ENCODE measurements around the gene APP.
"Not testable (repeated sequence)": the region's sequence is repeated elsewhere in the genome, so short reads cannot be mapped to it uniquely, and the experiment has no call there.

Gene APP

DNA sequence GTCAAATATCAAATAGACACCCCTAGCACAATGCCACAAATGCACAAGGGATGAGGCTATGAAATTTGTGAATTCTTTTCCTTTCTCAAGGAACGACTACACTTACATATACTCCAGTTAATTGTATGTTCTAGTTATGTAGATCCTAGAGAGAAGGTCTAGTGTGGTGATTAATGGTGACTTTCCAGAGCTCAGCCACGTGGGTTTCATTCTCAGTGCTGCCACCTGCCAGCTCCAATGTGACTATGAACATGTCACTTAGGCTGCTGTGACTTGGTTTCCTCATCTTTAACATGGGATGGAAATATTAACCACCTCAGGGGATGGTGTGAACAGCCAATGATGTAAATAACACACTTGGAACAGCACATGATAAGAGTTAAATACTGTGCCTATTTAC lies 138.3 kb downstream of the APP start:
- Histone ChIP-seq H2AFZ (ENCODE audit: low read depth) (no peak overlapping the region), H3K27me3 (ENCODE audit: insufficient read depth, low read depth) (no peaks in the 10 kb centered on the region), H4K20me1 (ENCODE audit: insufficient read depth) (0 out of 2 replicates have a peak, but pooled peaks cover 4% of the 10 kb centered on the region), H3K36me3 (ENCODE audit: insufficient read depth) (no peaks in the 10 kb centered on the region), H3K4me3 (IDR thresholded peaks at IDR 0.05; ENCODE audit: insufficient read depth, low read depth, low read length) (no peak overlapping the region), H3K4me2 (no peak overlapping the region), H3K27ac (no peak overlapping the region), H3K9ac (no peak overlapping the region), H3K79me2 (ENCODE audit: insufficient read depth, low read depth) (no peaks in the 10 kb centered on the region), H3K4me1 (ENCODE audit: low read depth, poor library complexity, severe bottlenecking) (peaks cover 24% of the 10 kb centered on the region)
- TF ChIP-seq, protein P1, sequence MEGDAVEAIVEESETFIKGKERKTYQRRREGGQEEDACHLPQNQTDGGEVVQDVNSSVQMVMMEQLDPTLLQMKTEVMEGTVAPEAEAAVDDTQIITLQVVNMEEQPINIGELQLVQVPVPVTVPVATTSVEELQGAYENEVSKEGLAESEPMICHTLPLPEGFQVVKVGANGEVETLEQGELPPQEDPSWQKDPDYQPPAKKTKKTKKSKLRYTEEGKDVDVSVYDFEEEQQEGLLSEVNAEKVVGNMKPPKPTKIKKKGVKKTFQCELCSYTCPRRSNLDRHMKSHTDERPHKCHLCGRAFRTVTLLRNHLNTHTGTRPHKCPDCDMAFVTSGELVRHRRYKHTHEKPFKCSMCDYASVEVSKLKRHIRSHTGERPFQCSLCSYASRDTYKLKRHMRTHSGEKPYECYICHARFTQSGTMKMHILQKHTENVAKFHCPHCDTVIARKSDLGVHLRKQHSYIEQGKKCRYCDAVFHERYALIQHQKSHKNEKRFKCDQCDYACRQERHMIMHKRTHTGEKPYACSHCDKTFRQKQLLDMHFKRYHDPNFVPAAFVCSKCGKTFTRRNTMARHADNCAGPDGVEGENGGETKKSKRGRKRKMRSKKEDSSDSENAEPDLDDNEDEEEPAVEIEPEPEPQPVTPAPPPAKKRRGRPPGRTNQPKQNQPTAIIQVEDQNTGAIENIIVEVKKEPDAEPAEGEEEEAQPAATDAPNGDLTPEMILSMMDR (conservative IDR thresholded peaks at IDR 0.05; ENCODE audit: low read depth, low read length): peak; percentile 33

DNA sequence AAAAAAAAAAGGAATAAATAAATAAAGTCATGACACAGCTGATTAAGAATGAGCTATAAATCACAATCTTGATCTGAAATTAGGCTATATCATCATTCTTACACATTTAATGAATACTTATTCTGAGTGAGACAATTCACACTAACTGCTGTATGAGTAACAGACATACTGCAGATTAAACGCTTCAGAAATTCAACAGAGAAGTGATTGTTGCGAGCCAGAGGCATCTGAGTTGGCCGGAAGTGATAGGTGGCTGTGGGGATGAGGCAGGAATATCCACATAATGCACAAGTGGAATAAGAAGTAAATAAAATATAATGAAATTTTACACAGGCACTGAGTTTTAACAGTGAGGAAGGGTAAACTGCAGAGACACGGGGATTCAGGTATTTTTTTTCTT lies 142.4 kb downstream of the APP start:
- Histone ChIP-seq H4K20me1 (ENCODE audit: insufficient read depth) (no peaks in the 10 kb centered on the region; the same call in 1 of the 2 replicates), H3K27me3 (ENCODE audit: insufficient read depth, low read depth) (no peaks in the 10 kb centered on the region), H3K4me3 (IDR thresholded peaks at IDR 0.05; ENCODE audit: insufficient read depth, low read depth, low read length) (no peak overlapping the region), H3K4me2 (no peak overlapping the region), H3K79me2 (ENCODE audit: insufficient read depth, low read depth) (no peaks in the 10 kb centered on the region; the same call in 1 of the 2 replicates), H3K9ac (no peak overlapping the region), H3K36me3 (ENCODE audit: insufficient read depth) (no peaks in the 10 kb centered on the region), H3K4me1 (ENCODE audit: low read depth, poor library complexity, severe bottlenecking) (peaks cover 39% of the 10 kb centered on the region), H3K27ac (no peak overlapping the region), H2AFZ (ENCODE audit: low read depth) (no peak overlapping the region)
- TF ChIP-seq, protein P1 (conservative IDR thresholded peaks at IDR 0.05; ENCODE audit: low read depth, low read length): no peak

DNA sequence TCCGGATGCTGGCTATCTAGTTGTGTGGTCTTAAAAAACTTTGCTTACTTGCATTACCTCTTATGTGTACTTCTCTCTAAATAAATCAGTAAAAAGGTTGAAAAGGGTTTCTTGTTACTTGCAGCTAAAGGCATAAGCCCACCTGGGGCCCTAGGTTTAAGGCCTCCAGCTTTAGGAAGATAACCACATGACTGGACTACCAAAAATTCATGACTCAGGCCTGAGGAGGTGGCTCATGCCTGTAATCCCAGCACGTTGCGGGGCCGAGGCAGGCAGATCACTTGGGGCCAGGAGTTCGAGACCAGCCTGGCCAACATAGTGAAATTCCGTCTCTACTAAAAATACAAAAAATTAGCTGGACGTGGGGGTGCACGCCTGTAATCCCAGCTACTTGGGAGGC lies 142.9 kb downstream of the APP start:
- TF ChIP-seq, protein P1 (conservative IDR thresholded peaks at IDR 0.05; ENCODE audit: low read depth, low read length): no peak
- H4K20me1 ChIP-seq (ENCODE audit: insufficient read depth): no peaks in the 10 kb centered on the region; the same call in 1 of the 2 replicates
- no peaks in the 10 kb centered on the region for H3K36me3 ChIP-seq (ENCODE audit: insufficient read depth)
- no peaks in the 10 kb centered on the region; the same call in 1 of the 2 replicates for H3K79me2 ChIP-seq (ENCODE audit: insufficient read depth, low read depth)
- H3K4me2 ChIP-seq: no peak overlapping the region
- H3K27ac ChIP-seq: no peak overlapping the region
- H3K9ac ChIP-seq: no peak overlapping the region
- no peak overlapping the region for H3K4me3 ChIP-seq (IDR thresholded peaks at IDR 0.05; ENCODE audit: insufficient read depth, low read depth, low read length)
- H3K27me3 ChIP-seq (ENCODE audit: insufficient read depth, low read depth): no peaks in the 10 kb centered on the region
- H2AFZ ChIP-seq (ENCODE audit: low read depth): no peak overlapping the region
- peaks cover 44% of the 10 kb centered on the region for H3K4me1 ChIP-seq (ENCODE audit: low read depth, poor library complexity, severe bottlenecking)

- Histone ChIP-seq H3K27me3 (ENCODE audit: insufficient read depth, low read depth) (no peaks in the 10 kb centered on the region), H3K36me3 (ENCODE audit: insufficient read depth) (no peaks in the 10 kb centered on the region), H3K9ac (no peak overlapping the region), H3K79me2 (ENCODE audit: insufficient read depth, low read depth) (no peaks in the 10 kb centered on the region; the same call in 1 of the 2 replicates), H2AFZ (ENCODE audit: low read depth) (no peak overlapping the region), H3K4me3 (IDR thresholded peaks at IDR 0.05; ENCODE audit: insufficient read depth, low read depth, low read length) (no peak overlapping the region), H3K27ac (no peak overlapping the region), H4K20me1 (ENCODE audit: insufficient read depth) (no peaks in the 10 kb centered on the region; the same call in none of the 2 replicates), H3K4me2 (no peak overlapping the region), H3K4me1 (ENCODE audit: low read depth, poor library complexity, severe bottlenecking) (peaks cover 42% of the 10 kb centered on the region)
- TF ChIP-seq, protein P1 (conservative IDR thresholded peaks at IDR 0.05; ENCODE audit: low read depth, low read length): no peak
Observed at GRCh38 chr21:26025536-26026512, 144.7 kb downstream of the APP start.

DNA sequence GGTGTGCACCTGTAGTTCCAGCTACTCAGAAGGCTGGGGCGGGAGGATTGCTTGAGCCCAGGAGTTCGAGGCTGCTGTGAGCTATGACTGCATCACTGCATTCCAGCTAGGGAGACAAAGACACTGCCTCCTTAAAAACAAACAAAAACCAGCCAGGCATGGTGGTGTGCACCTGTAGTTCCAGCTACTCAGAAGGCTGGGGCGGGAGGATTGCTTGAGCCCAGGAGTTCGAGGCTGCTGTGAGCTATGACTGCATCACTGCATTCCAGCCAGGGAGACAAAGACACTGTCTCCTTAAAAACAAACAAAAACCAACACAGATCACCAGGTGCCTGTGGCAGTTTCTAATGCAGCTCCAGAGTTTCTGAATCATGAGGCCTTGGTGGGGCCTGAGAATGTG lies 147.2 kb downstream of the APP start:
- not testable (repeated sequence) for H3K36me3 ChIP-seq (ENCODE audit: insufficient read depth)

DNA sequence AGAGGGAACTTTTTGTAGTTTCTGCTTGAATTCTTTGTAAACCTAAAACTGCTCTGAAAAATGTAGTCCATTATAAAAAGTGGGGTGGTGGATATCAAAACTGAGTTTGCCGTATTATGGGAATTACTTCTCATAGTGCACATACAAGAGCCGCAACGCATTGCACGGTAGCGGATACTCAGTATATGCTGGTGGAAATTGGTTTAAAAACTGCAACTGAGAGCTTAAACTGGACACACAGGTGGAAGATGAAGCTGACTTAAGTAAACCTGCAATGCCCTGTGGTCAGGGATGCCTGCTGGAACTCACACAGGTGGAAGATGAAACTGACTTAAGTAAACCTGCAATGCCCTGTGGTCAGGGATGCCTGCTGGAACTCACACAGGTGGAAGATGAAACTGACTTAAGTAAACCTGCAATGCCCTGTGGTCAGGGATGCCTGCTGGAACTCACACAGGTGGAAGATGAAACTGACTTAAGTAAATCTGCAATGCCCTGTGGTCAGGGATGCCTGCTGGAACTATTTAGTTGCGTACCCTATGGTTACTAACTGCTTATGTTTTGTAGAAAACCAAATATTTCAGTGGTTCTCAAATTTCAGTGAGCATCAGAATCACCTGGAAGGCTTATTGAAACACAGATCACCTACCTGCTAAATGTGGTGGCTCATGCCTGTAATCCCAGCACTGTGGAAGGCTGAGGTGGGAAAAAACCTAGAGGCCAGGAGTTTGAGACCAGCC lies 147.8 kb downstream of the APP start:
- not testable (repeated sequence) for H3K79me2 ChIP-seq (ENCODE audit: insufficient read depth, low read depth); H3K4me3 ChIP-seq (IDR thresholded peaks at IDR 0.05; ENCODE audit: insufficient read depth, low read depth, low read length); H2AFZ ChIP-seq (ENCODE audit: low read depth); H3K27me3 ChIP-seq (ENCODE audit: insufficient read depth, low read depth); H3K36me3 ChIP-seq (ENCODE audit: insufficient read depth); H3K9ac ChIP-seq; H4K20me1 ChIP-seq (ENCODE audit: insufficient read depth)
- Histone ChIP-seq H3K27ac (peak overlapping the region; percentile 46; the same call in 1 of the 2 replicates), H3K4me2 (peak overlapping the region; percentile 18; the same call in 1 of the 2 replicates), H3K4me1 (ENCODE audit: low read depth, poor library complexity, severe bottlenecking) (peaks cover 32% of the 10 kb centered on the region)

More for the DNA sequence above, 147.2 kb downstream of the APP start:
- H2AFZ ChIP-seq (ENCODE audit: low read depth); H4K20me1 ChIP-seq (ENCODE audit: insufficient read depth); H3K9ac ChIP-seq; H3K4me3 ChIP-seq (IDR thresholded peaks at IDR 0.05; ENCODE audit: insufficient read depth, low read depth, low read length); H3K27me3 ChIP-seq (ENCODE audit: insufficient read depth, low read depth); H3K79me2 ChIP-seq (ENCODE audit: insufficient read depth, low read depth): not testable (repeated sequence)
- Histone ChIP-seq H3K4me1 (ENCODE audit: low read depth, poor library complexity, severe bottlenecking) (peaks cover 32% of the 10 kb centered on the region), H3K4me2 (peak overlapping the region; percentile 18; the same call in 1 of the 2 replicates), H3K27ac (peak overlapping the region; percentile 46; the same call in 1 of the 2 replicates)
